ENCODE measurements around the gene MISFA.

DNA sequence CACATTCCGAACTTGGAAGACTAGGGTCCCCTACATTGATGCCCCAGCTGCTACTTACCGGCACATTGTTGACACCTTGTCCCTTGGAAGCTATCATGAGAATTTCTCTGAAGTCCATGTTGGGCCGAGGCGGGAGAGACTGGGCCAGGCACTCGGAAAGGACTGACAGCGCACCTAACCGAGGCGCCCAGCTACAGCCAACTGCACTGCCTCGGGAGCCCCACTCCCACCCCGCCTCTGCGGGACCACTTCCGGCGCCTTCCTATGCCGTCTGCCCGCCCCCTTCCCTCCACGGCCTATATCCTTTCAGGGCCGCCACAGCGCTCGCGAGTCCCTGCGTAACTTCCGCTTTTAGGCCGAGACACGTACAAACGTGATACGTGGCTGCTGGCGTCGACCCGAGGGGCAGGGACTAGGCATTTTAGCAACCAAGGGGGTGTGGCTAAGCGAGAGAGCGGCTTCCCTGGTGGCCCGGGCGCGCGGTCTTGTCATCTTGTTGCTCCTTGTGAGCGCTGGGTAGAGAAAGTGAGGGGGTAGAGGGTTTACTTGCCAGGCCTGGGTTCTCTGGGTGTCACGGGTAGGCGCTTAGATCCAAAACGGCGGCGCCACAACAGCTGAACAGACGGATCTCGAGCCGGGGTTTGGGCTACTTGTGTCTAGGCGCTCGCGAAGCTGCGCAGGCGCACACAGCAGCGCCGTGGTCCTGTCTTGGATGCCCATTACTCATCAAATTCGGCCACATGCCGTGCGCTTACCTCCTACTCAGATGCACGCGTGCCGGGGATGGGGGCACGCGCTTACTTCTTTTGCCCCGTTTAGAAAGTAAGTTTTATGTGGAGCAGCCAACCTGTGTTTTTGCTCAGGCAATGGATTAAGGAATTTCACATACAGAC lies 34.8 kb downstream of the MISFA start, which contains the start of gene SPTY2D1:
- TF ChIP-seq, protein P1, sequence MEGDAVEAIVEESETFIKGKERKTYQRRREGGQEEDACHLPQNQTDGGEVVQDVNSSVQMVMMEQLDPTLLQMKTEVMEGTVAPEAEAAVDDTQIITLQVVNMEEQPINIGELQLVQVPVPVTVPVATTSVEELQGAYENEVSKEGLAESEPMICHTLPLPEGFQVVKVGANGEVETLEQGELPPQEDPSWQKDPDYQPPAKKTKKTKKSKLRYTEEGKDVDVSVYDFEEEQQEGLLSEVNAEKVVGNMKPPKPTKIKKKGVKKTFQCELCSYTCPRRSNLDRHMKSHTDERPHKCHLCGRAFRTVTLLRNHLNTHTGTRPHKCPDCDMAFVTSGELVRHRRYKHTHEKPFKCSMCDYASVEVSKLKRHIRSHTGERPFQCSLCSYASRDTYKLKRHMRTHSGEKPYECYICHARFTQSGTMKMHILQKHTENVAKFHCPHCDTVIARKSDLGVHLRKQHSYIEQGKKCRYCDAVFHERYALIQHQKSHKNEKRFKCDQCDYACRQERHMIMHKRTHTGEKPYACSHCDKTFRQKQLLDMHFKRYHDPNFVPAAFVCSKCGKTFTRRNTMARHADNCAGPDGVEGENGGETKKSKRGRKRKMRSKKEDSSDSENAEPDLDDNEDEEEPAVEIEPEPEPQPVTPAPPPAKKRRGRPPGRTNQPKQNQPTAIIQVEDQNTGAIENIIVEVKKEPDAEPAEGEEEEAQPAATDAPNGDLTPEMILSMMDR (conservative IDR thresholded peaks at IDR 0.05; ENCODE audit: low read depth, low read length): no peak
- TF ChIP-seq EZH2 (IDR thresholded peaks at IDR 0.05; ENCODE audit: borderline replicate concordance, low read depth, low read length, poor library complexity, severe bottlenecking): no peak

Measured in A673 (cell line).